ENCODE results near the gene COL21A1. TPM values are rescaled to one million over a fixed set of nuclear protein-coding genes. Genes with fewer than 3 reads are reported as not detected.

Gene COL21A1
- total RNA-seq, 1 experiment from 2014 or later = 1.8 TPM

- no CpG with 5 or more reads among the region's 7 CpGs for WGBS (ENCODE audit: extremely low coverage, insufficient read length, low lambda C conversion rate)
- Histone ChIP-seq H3K9ac (ENCODE audit: extremely low read depth, insufficient read length, low read length) (no peak overlapping the region), H3K14ac (ENCODE audit: insufficient read depth, low read length) (no peak overlapping the region), H3K56ac (ENCODE audit: insufficient read length, low read depth, low read length) (no peak overlapping the region), H3K23me2 (ENCODE audit: insufficient read length, low read depth, low read length, poor library complexity, severe bottlenecking) (no peaks in the 10 kb centered on the region), H3K4ac (ENCODE audit: low read depth, low read length) (no peak overlapping the region), H3K23ac (ENCODE audit: insufficient read length, low read depth, low read length) (no peak overlapping the region), H2BK20ac (ENCODE audit: low read depth, low read length, poor library complexity, severe bottlenecking) (no peak overlapping the region), H3K4me2 (ENCODE audit: insufficient read depth, insufficient read length, low read length) (no peak overlapping the region), H2BK12ac (ENCODE audit: insufficient read length, low read depth, low read length) (no peak overlapping the region), H3K79me1 (ENCODE audit: insufficient read depth, low read depth, low read length, poor library complexity, severe bottlenecking) (no peaks in the 10 kb centered on the region), H2AK5ac (ENCODE audit: insufficient read length, low read length) (no peak overlapping the region), H4K8ac (replicated peaks; ENCODE audit: insufficient read length, low read depth, low read length) (no peak overlapping the region), H3K27ac (ENCODE audit: insufficient read length, low read depth, low read length) (no peak overlapping the region), H3K18ac (ENCODE audit: insufficient read length, low read depth, low read length) (no peak overlapping the region), H3K27me3 (ENCODE audit: insufficient read depth, low read length) (no peaks in the 10 kb centered on the region), H3K9me3 (ENCODE audit: control insufficient read depth, low read depth, low read length) (no peaks in the 10 kb centered on the region), H4K91ac (ENCODE audit: insufficient read length, low read depth, low read length) (no peak overlapping the region), H4K5ac (ENCODE audit: insufficient read length, low read depth, low read length) (no peak overlapping the region), H2BK120ac (ENCODE audit: low read depth, low read length, poor library complexity, severe bottlenecking) (no peak overlapping the region), H3K4me1 (ENCODE audit: insufficient read depth, low read length) (no peaks in the 10 kb centered on the region), H4K20me1 (ENCODE audit: control insufficient read depth, insufficient read depth, insufficient read length) (no peaks in the 10 kb centered on the region), H2AFZ (ENCODE audit: low read length) (no peak overlapping the region), H3K79me2 (ENCODE audit: insufficient read depth, low read length) (no peaks in the 10 kb centered on the region), H2BK15ac (ENCODE audit: low read depth, low read length) (no peak overlapping the region), H3T11ph (ENCODE audit: low read length) (no peak overlapping the region), H2BK5ac (ENCODE audit: insufficient read length, low read length) (no peak overlapping the region)
- no peaks in the 10 kb centered on the region for H3K27me3 Mint-ChIP-seq (ENCODE audit: low read depth)
- H3K27ac Mint-ChIP-seq = no peak overlapping the region
- DNase-seq = no peak
- H3K9me3 Mint-ChIP-seq = no peaks in the 10 kb centered on the region
- H3K4me3 Mint-ChIP-seq = no peak overlapping the region
- no peak for TF ChIP-seq CTCF (conservative IDR thresholded peaks at IDR 0.05)
- no peaks in the 10 kb centered on the region; a peak in 1 of 4 replicates for H3K4me1 Mint-ChIP-seq
- H3K36me3 Mint-ChIP-seq (ENCODE audit: insufficient read depth in 1 of 3, low read depth in 3 of 3) = no peaks in the 10 kb centered on the region
Observed at GRCh38 chr6:56046576-56046975, 200.8 kb downstream of the COL21A1 start.
